H9 (cell line): ENCODE results near the gene POU2F1. TPM values are rescaled to one million over a fixed set of nuclear protein-coding genes. Genes with fewer than 3 reads are reported as not detected.

ENCODE experiments used
- DNase-seq: peaks from one replicate; pipeline ENCODE4 v3.0.0-alpha.2; 2017
- H2AFZ ChIP-seq: one replicate; pipeline ENCODE4 v1.6.1; 2013; ENCODE audit warnings: mild to moderate bottlenecking, low read length, control low read depth, moderate library complexity
- H2AK5ac ChIP-seq: 2 replicates; pipeline ENCODE4 v1.6.1; 2013; ENCODE audit warnings: low read length, control low read depth, mixed read lengths; ENCODE audit not compliant: insufficient read length
- H2BK120ac ChIP-seq: one replicate; pipeline ENCODE4 v1.6.1; 2013; ENCODE audit warnings: low read depth, mild to moderate bottlenecking, low read length, control low read depth, inconsistent platforms; ENCODE audit not compliant: poor library complexity, severe bottlenecking
- H2BK12ac ChIP-seq: 2 replicates; pipeline ENCODE4 v1.6.1; 2013; ENCODE audit warnings: low read length, control low read depth, mixed read lengths, low read depth; ENCODE audit not compliant: insufficient read length
- H2BK15ac ChIP-seq: 2 replicates; pipeline ENCODE4 v1.6.1; 2013; ENCODE audit warnings: low read depth, low read length, control low read depth
- H2BK20ac ChIP-seq: one replicate; pipeline ENCODE4 v1.6.1; 2013; ENCODE audit warnings: low read depth, mild to moderate bottlenecking, low read length, control low read depth, inconsistent platforms; ENCODE audit not compliant: poor library complexity, severe bottlenecking
- H2BK5ac ChIP-seq: 2 replicates; pipeline ENCODE4 v1.6.1; 2013; ENCODE audit warnings: low read length, control low read depth, mixed read lengths; ENCODE audit not compliant: insufficient read length
- H3K14ac ChIP-seq: 2 replicates; pipeline ENCODE4 v1.6.1; 2013; ENCODE audit warnings: low read length, control low read depth; ENCODE audit not compliant: insufficient read depth
- H3K18ac ChIP-seq: 2 replicates; pipeline ENCODE4 v1.6.1; 2013; ENCODE audit warnings: low read depth, mild to moderate bottlenecking, mixed read lengths, low read length, control low read depth; ENCODE audit not compliant: insufficient read length
- H3K23ac ChIP-seq: 2 replicates; pipeline ENCODE4 v1.6.1; 2013; ENCODE audit warnings: low read length, control low read depth, mixed read lengths, low read depth; ENCODE audit not compliant: insufficient read length
- H3K23me2 ChIP-seq: 2 replicates; pipeline ENCODE4 v1.6.1; 2013; ENCODE audit warnings: low read depth, mild to moderate bottlenecking, mixed read lengths, low read length, control low read depth; ENCODE audit not compliant: insufficient read length, poor library complexity, severe bottlenecking
- H3K27ac ChIP-seq: 2 replicates; pipeline ENCODE4 v1.5.1; 2013; ENCODE audit warnings: low read length, control low read depth, mixed read lengths, low read depth; ENCODE audit not compliant: insufficient read length
- H3K27me3 ChIP-seq: 2 replicates; pipeline ENCODE4 v1.6.1; 2013; ENCODE audit warnings: low read length, control low read depth, inconsistent platforms; ENCODE audit not compliant: insufficient read depth
- H3K4ac ChIP-seq: 2 replicates; pipeline ENCODE4 v1.6.1; 2013; ENCODE audit warnings: low read depth, mild to moderate bottlenecking, control low read depth, inconsistent platforms, low read length, moderate library complexity
- H3K4me1 ChIP-seq: 2 replicates; pipeline ENCODE4 v1.6.1; 2013; ENCODE audit warnings: low read length, control low read depth, inconsistent platforms; ENCODE audit not compliant: insufficient read depth
- H3K4me2 ChIP-seq: 2 replicates; pipeline ENCODE4 v1.6.1; 2013; ENCODE audit warnings: low read length, control low read depth, mixed read lengths; ENCODE audit not compliant: insufficient read length, insufficient read depth
- H3K56ac ChIP-seq: 2 replicates; pipeline ENCODE4 v1.6.1; 2013; ENCODE audit warnings: low read depth, mild to moderate bottlenecking, mixed read lengths, low read length, control low read depth; ENCODE audit not compliant: insufficient read length
- H3K79me1 ChIP-seq: 2 replicates; pipeline ENCODE4 v1.6.1; 2013; ENCODE audit warnings: low read depth, mild to moderate bottlenecking, moderate library complexity, low read length, control low read depth, inconsistent platforms; ENCODE audit not compliant: insufficient read depth, poor library complexity, severe bottlenecking
- H3K79me2 ChIP-seq: 2 replicates; pipeline ENCODE4 v1.6.1; 2013; ENCODE audit warnings: low read length, control low read depth, inconsistent platforms; ENCODE audit not compliant: insufficient read depth
- H3K9ac ChIP-seq: 2 replicates; pipeline ENCODE4 v1.6.1; 2013; ENCODE audit warnings: low read length, control low read depth, mixed read lengths; ENCODE audit not compliant: insufficient read length; ENCODE audit errors: extremely low read depth
- H3K9me3 ChIP-seq: one replicate; pipeline ENCODE4 v1.6.1; 2013; ENCODE audit warnings: low read depth, low read length, inconsistent platforms; ENCODE audit not compliant: control insufficient read depth
- H3T11ph ChIP-seq: one replicate; pipeline ENCODE4 v1.6.1; 2013; ENCODE audit warnings: mild to moderate bottlenecking, low read length, control low read depth, inconsistent platforms
- H4K20me1 ChIP-seq: one replicate; pipeline ENCODE4 v1.6.1; 2013; ENCODE audit not compliant: control insufficient read depth, insufficient read length, insufficient read depth
- H4K5ac ChIP-seq: 2 replicates; pipeline ENCODE4 v1.6.1; 2013; ENCODE audit warnings: low read depth, mild to moderate bottlenecking, mixed read lengths, low read length, control low read depth; ENCODE audit not compliant: insufficient read length
- H4K8ac ChIP-seq: replicated peaks from 2 replicates; pipeline ENCODE4 v1.6.1; 2013; ENCODE audit warnings: low read length, control low read depth, mixed read lengths, low read depth; ENCODE audit not compliant: insufficient read length
- H4K91ac ChIP-seq: 2 replicates; pipeline ENCODE4 v1.6.1; 2013; ENCODE audit warnings: low read depth, mild to moderate bottlenecking, moderate library complexity, mixed read lengths, low read length, control low read depth; ENCODE audit not compliant: insufficient read length
- H3K27ac Mint-ChIP-seq, 3 experiments: 2 replicates in 2 of 3; 3 replicates in 1 of 3; pipeline ENCODE4 v1.8.0; 2020 to 2021; ENCODE audit warnings: mixed read lengths in 3 of 3, mild to moderate bottlenecking in 1 of 3, moderate library complexity in 1 of 3
- H3K27me3 Mint-ChIP-seq: 2 replicates; pipeline ENCODE4 v1.8.0; 2021; ENCODE audit warnings: low read depth, mild to moderate bottlenecking, moderate library complexity, mixed read lengths
- H3K36me3 Mint-ChIP-seq, 3 experiments: 2 replicates in 2 of 3; 3 replicates in 1 of 3; pipeline ENCODE4 v1.8.0; 2020 to 2021; ENCODE audit warnings: low read depth in 3 of 3, mixed read lengths in 3 of 3; ENCODE audit not compliant: insufficient read depth in 1 of 3
- H3K4me1 Mint-ChIP-seq, 2 experiments: 2 replicates each; pipeline ENCODE4 v1.8.0; 2020; ENCODE audit warnings: mixed read lengths in 2 of 2
- H3K4me3 Mint-ChIP-seq, 2 experiments: 2 replicates in 1 of 2; 3 replicates in 1 of 2; pipeline ENCODE4 v1.8.0; 2020 to 2021; ENCODE audit warnings: mild to moderate bottlenecking in 2 of 2, mixed read lengths in 2 of 2, moderate library complexity in 1 of 2
- H3K9me3 Mint-ChIP-seq, 2 experiments: 2 replicates in 1 of 2; 3 replicates in 1 of 2; pipeline ENCODE4 v1.8.0; 2020; ENCODE audit warnings: mild to moderate bottlenecking in 2 of 2, mixed read lengths in 2 of 2, moderate library complexity in 1 of 2
- CTCF ChIP-seq: fragments of 200-600 bp; sonication (generic); conservative IDR thresholded peaks from 3 replicates; pipeline ENCODE4 v1.8.0; 2021; ENCODE audit warnings: antibody characterized with exemption, mild to moderate bottlenecking
- WGBS: extraction: QIAGEN DNeasy Blood & Tissue Kit; methylation state at CpG from one replicate; pipeline ENCODE4 v1.1.7; 2013; ENCODE audit warnings: missing lambda C conversion rate, low lambda C conversion rate, mixed read lengths; ENCODE audit not compliant: insufficient read length; ENCODE audit errors: extremely low coverage; 5-methylcytosine and 5-hydroxymethylcytosine counted together
- total RNA-seq: library from RNA; stranded (reverse); gene quantifications from 2 replicates; pipeline ENCODE4 v1.2.1, GENCODE V29; 2021

POU2F1 gene
- total RNA-seq, 1 experiment from 2014 or later, result 62.5 TPM

GRCh38 chr1:167330601-167331293, 110.1 kb downstream of the POU2F1 start:
- Mint-ChIP-seq H3K4me1 (peaks cover 44 to 60% of the 10 kb centered on the region in 2 experiments), H3K9me3 (no peaks in the 10 kb centered on the region), H3K36me3 (peaks cover 10 to 16% (median 10%) of the 10 kb centered on the region in 3 experiments; a peak in 6 of 7 replicates), H3K27me3 (no peaks in the 10 kb centered on the region), H3K27ac (no peak overlapping the region; a peak in 1 of 7 replicates), H3K4me3 (no peak overlapping the region)
- no peak overlapping the region for H3K9ac ChIP-seq
- no peak overlapping the region for H3K23ac ChIP-seq
- no peak overlapping the region for H4K91ac ChIP-seq
- no peak for TF ChIP-seq CTCF
- H3K4me2 ChIP-seq, result no peak overlapping the region
- H3K79me1 ChIP-seq, result no peaks in the 10 kb centered on the region
- no peak overlapping the region for H3K18ac ChIP-seq
- no peak overlapping the region for H2BK12ac ChIP-seq
- no peak overlapping the region for H2BK20ac ChIP-seq
- H3K4me1 ChIP-seq, result no peaks in the 10 kb centered on the region; the same call in 1 of the 2 replicates
- no peak overlapping the region for H3K4ac ChIP-seq
- no peak overlapping the region for H3K56ac ChIP-seq
- no peak overlapping the region for H3T11ph ChIP-seq
- no peak overlapping the region for H4K5ac ChIP-seq
- no peaks in the 10 kb centered on the region for H3K27me3 ChIP-seq
- no peak overlapping the region for H2BK120ac ChIP-seq
- H3K23me2 ChIP-seq, result no peaks in the 10 kb centered on the region
- H3K14ac ChIP-seq, result no peak overlapping the region
- WGBS, result no CpG with 5 or more reads among the region's 1 CpG
- no peak overlapping the region for H2BK15ac ChIP-seq
- H4K20me1 ChIP-seq, result no peaks in the 10 kb centered on the region
- H2BK5ac ChIP-seq, result no peak overlapping the region
- no peaks in the 10 kb centered on the region for H3K9me3 ChIP-seq
- DNase-seq, result no peak
- no peak overlapping the region for H4K8ac ChIP-seq
- H2AK5ac ChIP-seq, result no peak overlapping the region
- H2AFZ ChIP-seq, result no peak overlapping the region
- no peak overlapping the region for H3K27ac ChIP-seq
- peaks cover 4% of the 10 kb centered on the region; the same call in 1 of the 2 replicates for H3K79me2 ChIP-seq
